Suppressor macrophage treated with lipopolysaccharide for 4 hours (primary cell): ENCODE measurements around the gene DBF4.
"Not testable (repeated sequence)": the region's sequence is repeated elsewhere in the genome, so short reads cannot be mapped to it uniquely, and the experiment has no call there.

ENCODE experiments used
- DNase-seq: peaks from one replicate; pipeline ENCODE4 v3.0.0-alpha.2; 2020

The DBF4 gene

GRCh38 chr7:87876040-87876868 is at the start of gene DBF4, which contains the start of gene SLC25A40:
Gene DBF4, plus strand, starts transcription at chr7:87876493. Its CDS starts 240 bp downstream, at chr7:87876733.
Gene SLC25A40, minus strand, starts transcription at chr7:87876360. Its CDS starts 17,633 bp downstream, at chr7:87858727.
- DNase-seq, result peak; percentile 97

- not testable (repeated sequence) for DNase-seq
Observed at GRCh38 chr7:87828383-87828782, 47.9 kb upstream of the DBF4 start.

- DNase-seq, result no peak
Observed at GRCh38 chr7:87831097-87831496, 45.2 kb upstream of the DBF4 start.

GRCh38 chr7:87833130-87833529 is 43.2 kb upstream of the DBF4 start:
- DNase-seq, result no peak

- no peak for DNase-seq
Observed at GRCh38 chr7:87837597-87837996, 38.7 kb upstream of the DBF4 start.

- no peak for DNase-seq
Observed at GRCh38 chr7:87850836-87851593, 25.3 kb upstream of the DBF4 start.

GRCh38 chr7:87852306-87852705 is 24.0 kb upstream of the DBF4 start:
- DNase-seq, result peak; percentile 37

- DNase-seq, result no peak
Observed at GRCh38 chr7:87853237-87853864, 22.9 kb upstream of the DBF4 start.

- DNase-seq, result no peak
Observed at GRCh38 chr7:87858417-87859100, 17.7 kb upstream of the DBF4 start.

GRCh38 chr7:87866089-87866488 is 10.2 kb upstream of the DBF4 start:
- DNase-seq, result no peak

- DNase-seq, result not testable (repeated sequence)
Observed at GRCh38 chr7:87866533-87866932, 9.8 kb upstream of the DBF4 start.

GRCh38 chr7:87870471-87870870 is 5.8 kb upstream of the DBF4 start:
- no peak for DNase-seq

GRCh38 chr7:87872346-87872745 is 3.9 kb upstream of the DBF4 start:
- peak; percentile 52 for DNase-seq

- not testable (repeated sequence) for DNase-seq
Observed at GRCh38 chr7:87873328-87873727, 3.0 kb upstream of the DBF4 start.

GRCh38 chr7:87874066-87874465 is 2.2 kb upstream of the DBF4 start:
- peak; percentile 80 for DNase-seq

GRCh38 chr7:87875151-87876039 is 898 bp upstream of the DBF4 start:
- no peak for DNase-seq

- DNase-seq, result peak; percentile 61
Observed at GRCh38 chr7:87876869-87877234, 559 bp downstream of the DBF4 start.

- no peak for DNase-seq
Observed at GRCh38 chr7:87877366-87878040, 1.2 kb downstream of the DBF4 start.

GRCh38 chr7:87878208-87878735 is 2.0 kb downstream of the DBF4 start:
- DNase-seq, result no peak

GRCh38 chr7:87882151-87882937 is 6.1 kb downstream of the DBF4 start:
- no peak for DNase-seq
